GM21526 (cell line): ENCODE results near the gene TEX14.

Source experiments
- ATAC-seq: cut with Tn5 transposase; IDR thresholded peaks from one replicate; pipeline ENCODE4 v1.9.1; 2021; ENCODE audit warnings: moderate library complexity; ENCODE audit not compliant: unreplicated experiment, low FRiP score

Gene TEX14

DNA sequence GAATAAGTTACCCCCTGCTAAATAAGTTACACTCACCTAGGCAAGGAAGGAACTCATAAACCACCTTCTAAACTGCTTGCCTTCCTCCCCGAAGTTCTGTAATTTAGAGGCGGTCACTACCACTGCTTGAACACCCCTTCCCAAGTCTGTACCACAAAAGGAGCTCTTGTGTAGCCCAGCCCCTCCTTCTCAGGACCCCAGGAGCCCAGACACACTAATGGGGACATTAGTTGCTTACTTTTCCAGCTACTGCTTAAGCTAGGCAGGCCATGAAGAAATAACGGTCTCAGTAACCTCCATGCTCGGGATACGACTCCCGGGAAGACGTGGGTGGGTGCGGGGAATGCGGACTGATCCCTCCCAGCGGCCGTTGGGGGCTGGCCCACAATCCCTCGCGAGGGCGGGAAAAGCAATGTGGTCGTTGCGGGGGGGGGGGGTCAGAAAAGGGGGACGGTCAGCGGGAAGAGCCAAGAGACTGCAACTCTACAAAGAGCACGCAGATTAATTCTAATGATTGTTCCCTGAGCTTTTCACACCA is at the start of gene TEX14:
TSS of gene TEX14 (minus strand) at position 345 of the 538 bp plus-strand sequence. CDS start 40,044 bp downstream, outside the sequence.
- no peak for ATAC-seq

DNA sequence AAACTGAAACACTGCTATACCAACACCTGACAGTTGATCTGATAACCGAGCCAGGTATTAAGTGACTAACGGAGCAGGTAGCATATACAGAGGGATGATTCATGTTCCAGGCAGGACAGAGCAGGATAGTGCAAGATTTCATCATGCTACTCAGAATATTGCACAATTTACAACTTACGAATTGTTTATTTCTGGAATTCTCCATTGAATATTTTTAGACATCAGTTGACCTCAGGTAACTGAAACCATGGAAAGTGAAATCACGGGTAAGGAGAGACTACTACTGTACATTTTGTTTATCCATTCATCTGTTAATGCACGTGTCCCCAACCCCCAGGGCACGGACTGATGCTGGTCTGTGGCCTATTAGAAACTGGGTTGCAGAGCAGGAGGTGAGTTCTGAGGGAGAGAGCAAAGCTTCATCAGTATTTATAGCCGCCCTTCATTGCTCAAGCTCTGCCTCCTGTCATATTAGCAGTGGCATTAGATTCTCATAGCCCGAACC is 49.3 kb upstream of the TEX14 start:
- no peak for ATAC-seq

GRCh38 chr17:58734811-58735210 is 43.0 kb upstream of the TEX14 start:
- ATAC-seq: no peak

DNA sequence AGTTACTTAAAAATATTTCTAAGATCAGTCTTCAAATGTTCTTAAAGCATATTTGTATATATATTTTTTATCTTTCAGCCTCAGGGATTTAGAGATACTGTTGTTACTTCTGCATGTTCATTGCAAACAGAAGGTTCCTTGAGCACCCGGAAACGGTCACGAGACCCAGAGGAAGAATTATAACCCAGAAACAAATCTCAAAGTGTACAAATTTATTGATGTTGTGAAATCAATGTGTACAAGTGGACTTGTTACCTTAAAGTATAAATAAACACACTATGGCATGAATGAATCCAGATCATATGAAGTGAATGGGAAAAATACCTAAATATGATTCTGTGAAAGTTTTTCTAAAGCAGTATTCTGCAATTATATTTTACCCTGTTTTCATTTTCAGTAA is 42.2 kb upstream of the TEX14 start:
- ATAC-seq: no peak

- ATAC-seq: no peak
Observed at GRCh38 chr17:58730937-58731336, 39.1 kb upstream of the TEX14 start.

GRCh38 chr17:58728798-58729197 is 37.0 kb upstream of the TEX14 start:
- ATAC-seq: no peak

DNA sequence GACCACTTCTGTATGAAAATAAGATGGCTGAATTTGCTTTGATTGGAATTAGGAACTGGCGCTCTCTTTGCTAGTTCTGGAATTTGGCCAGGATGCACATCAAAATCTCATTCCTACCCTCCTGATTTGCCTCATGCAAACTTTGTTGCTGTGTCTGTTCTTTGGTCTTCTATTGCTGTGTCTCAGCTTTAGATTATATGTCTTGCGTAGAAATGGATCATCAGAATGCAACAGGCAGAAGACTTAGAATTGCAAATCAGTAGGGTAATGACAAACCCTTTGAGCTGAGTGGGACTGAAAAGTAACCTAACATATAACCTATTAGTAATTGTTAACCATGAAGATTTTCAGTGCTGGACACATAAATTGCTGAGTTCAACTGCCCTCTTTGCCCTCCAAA is 30.9 kb upstream of the TEX14 start:
- ATAC-seq: no peak

- ATAC-seq: no peak
Observed at GRCh38 chr17:58722274-58722673, 30.4 kb upstream of the TEX14 start.

DNA sequence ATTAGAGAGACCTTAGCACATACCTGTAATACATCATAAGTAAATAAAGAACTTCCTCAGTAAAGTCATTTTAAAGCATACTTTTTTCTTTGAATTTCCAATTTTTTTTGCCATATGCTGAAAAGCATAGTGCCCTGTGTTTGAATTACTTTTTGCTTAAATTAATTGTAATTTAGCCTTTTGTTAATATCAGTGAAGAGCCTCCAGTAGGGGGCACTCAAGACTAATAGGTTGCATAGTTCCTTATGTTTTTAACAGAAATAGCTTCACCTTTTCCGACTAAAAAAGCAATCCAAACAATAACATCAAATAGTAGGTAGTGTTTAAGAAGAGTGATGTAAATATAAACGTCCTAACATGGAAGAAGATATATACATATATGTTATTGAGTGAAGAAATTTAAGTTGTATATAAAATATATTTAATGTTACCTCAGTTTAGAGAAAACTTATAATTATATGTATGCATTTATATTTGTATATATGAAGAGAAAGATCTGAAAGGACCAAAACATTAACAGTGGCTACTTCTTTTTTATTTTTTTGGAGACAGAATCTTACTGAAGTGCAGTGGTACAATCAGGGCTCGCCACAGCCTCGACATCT is 19.2 kb upstream of the TEX14 start:
- ATAC-seq: no peak

GRCh38 chr17:58706351-58707140 is 14.7 kb upstream of the TEX14 start:
- no peak for ATAC-seq

DNA sequence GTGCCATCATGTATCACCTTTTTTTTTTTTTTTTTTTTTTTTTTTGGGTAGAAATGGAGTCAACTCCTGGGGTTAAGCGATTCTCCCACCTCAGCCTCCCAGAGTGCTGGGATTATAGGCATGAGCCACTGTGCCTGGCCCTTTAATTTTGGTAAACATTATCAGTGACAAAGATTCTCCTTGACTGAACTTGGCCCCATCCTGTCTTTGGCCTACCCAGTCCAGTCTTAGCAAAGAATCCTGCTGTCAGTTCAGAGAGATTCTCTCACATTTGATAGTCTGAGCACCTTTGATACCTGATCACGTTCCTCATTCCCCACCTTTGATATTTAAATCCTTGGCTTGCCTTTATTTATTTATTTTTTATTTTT is 12.1 kb upstream of the TEX14 start:
- ATAC-seq: no peak

GRCh38 chr17:58703137-58703915 is 11.5 kb upstream of the TEX14 start:
- ATAC-seq: no peak

DNA sequence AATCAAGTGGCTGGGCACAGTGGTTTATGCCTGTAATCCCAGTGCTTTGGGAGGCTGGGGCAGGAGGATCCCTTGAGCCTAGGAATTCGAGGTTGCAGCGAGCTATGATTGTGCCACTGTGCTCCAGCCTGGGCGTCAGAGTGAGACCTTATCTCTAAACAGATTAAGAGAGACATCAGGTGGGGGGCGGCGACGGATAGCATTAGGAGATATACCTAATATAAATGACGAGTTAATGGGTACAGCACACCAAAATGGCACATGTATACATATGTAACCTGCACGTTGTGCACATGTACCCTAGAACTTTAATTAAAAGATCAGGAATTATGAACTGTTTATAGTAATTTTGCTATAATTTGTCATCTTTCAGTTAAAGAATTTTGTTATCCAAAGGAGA is 10.9 kb upstream of the TEX14 start:
- no peak for ATAC-seq

DNA sequence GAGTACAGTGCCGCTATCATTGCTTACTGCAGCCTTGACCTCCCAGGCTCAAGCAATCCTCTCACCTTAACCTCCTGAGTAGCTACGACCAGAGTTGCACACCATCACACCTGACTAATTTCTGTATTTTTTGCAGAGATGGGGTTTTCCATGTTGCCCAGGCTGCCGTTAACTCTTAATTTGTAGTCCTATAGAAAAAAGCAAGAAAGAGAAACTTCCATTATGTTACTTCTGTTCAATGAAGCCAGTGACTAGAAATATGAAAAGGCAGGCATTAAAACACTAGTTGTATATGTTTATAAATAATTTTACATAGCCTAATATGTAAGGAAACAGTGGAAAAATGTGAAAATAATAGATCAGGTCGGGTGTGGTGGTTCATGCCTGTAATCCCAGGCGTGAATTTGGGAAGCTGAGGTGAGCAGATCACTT is 10.2 kb upstream of the TEX14 start:
- no peak for ATAC-seq

- ATAC-seq: no peak
Observed at GRCh38 chr17:58699771-58700170, 7.9 kb upstream of the TEX14 start.

DNA sequence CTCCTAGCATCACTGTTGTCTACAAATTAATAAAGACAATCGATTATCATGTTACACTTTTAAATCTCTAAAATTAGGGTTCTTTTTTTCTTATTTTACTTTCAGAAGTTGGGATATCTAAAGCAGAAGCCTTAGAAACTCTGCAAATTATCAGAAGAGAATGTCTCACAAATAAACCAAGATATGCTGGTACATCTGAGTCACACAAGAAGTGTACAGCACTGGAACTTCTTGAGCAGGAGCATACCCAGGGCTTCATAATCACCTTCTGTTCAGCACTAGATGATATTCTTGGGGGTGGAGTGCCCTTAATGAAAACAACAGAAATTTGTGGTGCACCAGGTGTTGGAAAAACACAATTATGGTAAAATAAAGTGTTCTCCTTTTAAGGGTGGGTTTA is 3.0 kb upstream of the TEX14 start:
- no peak for ATAC-seq

GRCh38 chr17:58694302-58694701 is 2.5 kb upstream of the TEX14 start:
- no peak for ATAC-seq

- ATAC-seq: no peak
Observed at GRCh38 chr17:58693751-58694150, 1.9 kb upstream of the TEX14 start.

GRCh38 chr17:58693208-58693607 is 1.4 kb upstream of the TEX14 start:
- ATAC-seq: no peak

- peak; percentile 89 for ATAC-seq
Observed at GRCh38 chr17:58692239-58693055, 602 bp upstream of the TEX14 start, which contains the start of gene RAD51C. Gene RAD51C, plus strand, starts transcription at chr17:58692602. Its CDS starts 42 bp downstream, at chr17:58692644.
